Esophagus squamous epithelium (tissue), 5 donors: Measurements from ENCODE around the gene EDAR. TPM values are rescaled to one million over a fixed set of nuclear protein-coding genes. Genes with fewer than 3 reads are reported as not detected.
A peak's percentile ranks its signal among the peaks of the same experiment; 100 is the strongest.

ENCODE experiments used
- DNase-seq: peaks from one replicate; lab custom pipeline; 2025; lab: John Stamatoyannopoulos, UW
- H3K27ac ChIP-seq, 4 donors: fragments of 200-600 bp; sonication (generic); one replicate each; pipeline ENCODE4 v1.5.1; 2016 to 2019; ENCODE audit warnings: mild to moderate bottlenecking in 1 of 4
- H3K27me3 ChIP-seq, 4 donors: fragments of 200-600 bp; sonication (generic); 1 replicate in 3 of 4; 2 replicates in 1 of 4; pipeline versions ENCODE4 v1.5.1 to v1.6.0; 2017 to 2021; ENCODE audit warnings: antibody characterized with exemption in 1 of 4
- H3K36me3 ChIP-seq, 3 donors: fragments of 200-600 bp; sonication (generic); one replicate each; pipeline ENCODE4 v1.5.1; 2016 to 2019
- H3K4me1 ChIP-seq, 3 donors: fragments of 200-600 bp; sonication (generic); one replicate each; pipeline ENCODE4 v1.5.1; 2017 to 2019
- H3K4me3 ChIP-seq, 4 donors: fragments of 200-600 bp; sonication (generic); 1 replicate in 3 of 4; 2 replicates in 1 of 4; pipeline ENCODE4 v1.5.1; 2016 to 2019; ENCODE audit warnings: mild to moderate bottlenecking in 2 of 4, moderate library complexity in 1 of 4
- H3K9me3 ChIP-seq, 3 donors: fragments of 200-600 bp; sonication (generic); one replicate each; pipeline ENCODE4 v1.5.1; 2016 to 2019
- CTCF ChIP-seq, 6 experiments: fragments of 450-650 bp in 4 of 6; fragments of 200-600 bp in 2 of 6; sonication (generic) in 2 of 6; IDR thresholded peaks; one replicate each; pipeline ENCODE4 v1.5.1; 2016 to 2019; ENCODE audit warnings: antibody characterized with exemption in 6 of 6, mild to moderate bottlenecking in 4 of 6, moderate library complexity in 4 of 6
- POLR2A ChIP-seq, 4 donors: fragments of 450-650 bp; IDR thresholded peaks; one replicate each; pipeline ENCODE4 v1.6.1; 2017; ENCODE audit warnings: antibody characterized with exemption in 4 of 4, mild to moderate bottlenecking in 4 of 4, moderate library complexity in 3 of 4
- WGBS, 2 donors: methylation state at CpG; one replicate each; pipeline ENCODE4 v1.1.5; 2018; 5-methylcytosine and 5-hydroxymethylcytosine counted together
- intact Hi-C: fragments of 100-400 bp; cut with DNase I; formaldehyde crosslinking; loops from one replicate; pipeline ENCODE4 v1.15.0; 2022
- total RNA-seq, 4 donors: library from RNA; depleted of rRNA; stranded (reverse); fragments of >200 nt; gene quantifications; one replicate each; pipeline ENCODE4 v1.1.0, GENCODE V29; 2016
- donor health status: DM: yes; HTN: yes; CAD: no.

Gene EDAR
- total RNA-seq, 4 donors from 2014 or later: 3.9 to 5.3 (median 4.4) TPM

- DNase-seq: no peak
- TF ChIP-seq CTCF (IDR thresholded peaks at IDR 0.05): no peak
- intact Hi-C loops: no loop called here
- H3K27ac ChIP-seq: peak overlapping the region in 2 of 4 donors; percentile 88
- H3K27me3 ChIP-seq: no peaks in the 10 kb centered on the region
- WGBS, 2 donors: 77 to 87% methylated on average over 3 to 5 of the region's 17 CpGs
- H3K4me3 ChIP-seq: no peak overlapping the region
- no peaks in the 10 kb centered on the region for H3K36me3 ChIP-seq
- no peaks in the 10 kb centered on the region for H3K9me3 ChIP-seq
- H3K4me1 ChIP-seq: peaks cover 21 to 58% (median 22%) of the 10 kb centered on the region in 3 donors
Measured at GRCh38 chr2:108936076-108936864, 52.8 kb downstream of the EDAR start.

- WGBS, 2 donors: 45 to 65% methylated on average over 5 of the region's 5 CpGs
- Histone ChIP-seq H3K27me3 (no peaks in the 10 kb centered on the region), H3K27ac (peak overlapping the region; percentile 80 to 88 (median 86)), H3K9me3 (no peaks in the 10 kb centered on the region), H3K4me1 (peaks cover 21 to 56% (median 22%) of the 10 kb centered on the region in 3 donors), H3K4me3 (no peak overlapping the region), H3K36me3 (no peaks in the 10 kb centered on the region)
- intact Hi-C loops: no loop called here
- TF ChIP-seq POLR2A (IDR thresholded peaks at IDR 0.05) (no peak), CTCF (IDR thresholded peaks at IDR 0.05) (no peak)
- DNase-seq: no peak
Measured at GRCh38 chr2:108935271-108935741, 53.7 kb downstream of the EDAR start.

GRCh38 chr2:108934583-108935245, 54.3 kb downstream of the EDAR start:
- WGBS, 2 donors: 61 to 78% methylated on average over 11 to 13 of the region's 14 CpGs
- H3K9me3 ChIP-seq: no peaks in the 10 kb centered on the region
- peaks cover 21 to 51% (median 22%) of the 10 kb centered on the region in 3 donors for H3K4me1 ChIP-seq
- no peak for DNase-seq
- H3K36me3 ChIP-seq: peaks cover 0 to 5% (median 0%) of the 10 kb centered on the region in 3 donors
- TF ChIP-seq CTCF (IDR thresholded peaks at IDR 0.05) (no peak), POLR2A (IDR thresholded peaks at IDR 0.05) (no peak)
- no peaks in the 10 kb centered on the region for H3K27me3 ChIP-seq
- no peak overlapping the region for H3K4me3 ChIP-seq
- peak overlapping the region; percentile 80 to 88 (median 86) for H3K27ac ChIP-seq
- intact Hi-C loops: no loop called here

- Histone ChIP-seq H3K27ac (peak overlapping the region; percentile 80 to 88 (median 86)), H3K27me3 (no peaks in the 10 kb centered on the region), H3K36me3 (peaks cover 0 to 11% (median 0%) of the 10 kb centered on the region in 3 donors), H3K9me3 (no peaks in the 10 kb centered on the region), H3K4me1 (peaks cover 21 to 51% (median 22%) of the 10 kb centered on the region in 3 donors), H3K4me3 (no peak overlapping the region)
- no peak for TF ChIP-seq POLR2A (IDR thresholded peaks at IDR 0.05)
- TF ChIP-seq CTCF (IDR thresholded peaks at IDR 0.05): no peak
- DNase-seq: no peak
- intact Hi-C loops: no loop called here
- 67 to 73% methylated on average over 1 to 6 of the region's 7 CpGs for WGBS, 2 donors
Measured at GRCh38 chr2:108934151-108934550, 54.9 kb downstream of the EDAR start.

GRCh38 chr2:108933691-108934117, 55.3 kb downstream of the EDAR start:
- peak overlapping the region; percentile 82 to 88 (median 86) for H3K27ac ChIP-seq
- no peaks in the 10 kb centered on the region for H3K9me3 ChIP-seq
- TF ChIP-seq POLR2A (IDR thresholded peaks at IDR 0.05): no peak
- TF ChIP-seq CTCF (IDR thresholded peaks at IDR 0.05): no peak
- intact Hi-C loops: no loop called here
- H3K4me1 ChIP-seq: peaks cover 21 to 53% (median 22%) of the 10 kb centered on the region in 3 donors
- WGBS, 2 donors: 33 to 40% methylated on average over 4 to 10 of the region's 11 CpGs
- no peak overlapping the region for H3K4me3 ChIP-seq
- no peaks in the 10 kb centered on the region for H3K27me3 ChIP-seq
- H3K36me3 ChIP-seq: peaks cover 0 to 15% (median 0%) of the 10 kb centered on the region in 3 donors
- no peak for DNase-seq
